Jurkat, Clone E6-1 (cell line): Measurements from ENCODE around the gene CD200. TPM values are rescaled to one million over a fixed set of nuclear protein-coding genes. Genes with fewer than 3 reads are reported as not detected.
A peak's percentile ranks its signal among the peaks of the same experiment; 100 is the strongest.

Experiments used
- DNase-seq: peaks from one replicate; pipeline ENCODE4 v3.0.0-alpha.2; 2011; ENCODE audit warnings: low read depth, low spot score
- H3K4me3 ChIP-seq: 2 replicates; pipeline ENCODE4 v1.5.1; 2011; ENCODE audit warnings: mild to moderate bottlenecking, low read length, control low read depth, moderate library complexity
- polyA plus RNA-seq: library from polyadenylated mRNA; unstranded; fragments of >200 nt; gene quantifications from one replicate; pipeline ENCODE4 v1.2.1, GENCODE V29; 2012; ENCODE audit warnings: missing spikeins; ENCODE audit not compliant: insufficient read length, insufficient read depth

CD200 gene, protein sequence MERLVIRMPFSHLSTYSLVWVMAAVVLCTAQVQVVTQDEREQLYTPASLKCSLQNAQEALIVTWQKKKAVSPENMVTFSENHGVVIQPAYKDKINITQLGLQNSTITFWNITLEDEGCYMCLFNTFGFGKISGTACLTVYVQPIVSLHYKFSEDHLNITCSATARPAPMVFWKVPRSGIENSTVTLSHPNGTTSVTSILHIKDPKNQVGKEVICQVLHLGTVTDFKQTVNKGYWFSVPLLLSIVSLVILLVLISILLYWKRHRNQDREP
- not detected for polyA plus RNA-seq

DNA sequence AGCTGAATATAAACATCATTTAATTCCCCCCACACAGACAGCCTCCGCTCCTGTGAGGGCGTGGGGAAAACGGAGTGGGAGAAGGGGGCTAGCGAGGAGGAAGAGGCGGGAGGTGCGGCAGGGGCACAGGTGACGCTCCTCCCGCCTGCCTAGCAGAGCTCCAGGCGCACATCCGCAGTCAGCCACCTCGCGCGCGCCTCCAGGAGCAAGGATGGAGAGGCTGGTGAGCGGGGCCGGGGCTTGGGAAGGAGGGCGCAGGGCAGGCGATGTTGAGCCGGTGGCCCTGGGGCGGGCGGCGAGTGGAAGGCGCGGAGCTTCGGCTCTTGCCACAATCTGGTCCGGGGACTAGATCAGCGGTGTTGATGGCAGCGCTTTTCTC, at the start of gene CD200:
Gene CD200, plus strand, starts transcription at position 155 of the 379 bp plus-strand sequence. Its CDS starts 57 bp downstream, at position 212.
- DNase-seq, result no peak

DNA sequence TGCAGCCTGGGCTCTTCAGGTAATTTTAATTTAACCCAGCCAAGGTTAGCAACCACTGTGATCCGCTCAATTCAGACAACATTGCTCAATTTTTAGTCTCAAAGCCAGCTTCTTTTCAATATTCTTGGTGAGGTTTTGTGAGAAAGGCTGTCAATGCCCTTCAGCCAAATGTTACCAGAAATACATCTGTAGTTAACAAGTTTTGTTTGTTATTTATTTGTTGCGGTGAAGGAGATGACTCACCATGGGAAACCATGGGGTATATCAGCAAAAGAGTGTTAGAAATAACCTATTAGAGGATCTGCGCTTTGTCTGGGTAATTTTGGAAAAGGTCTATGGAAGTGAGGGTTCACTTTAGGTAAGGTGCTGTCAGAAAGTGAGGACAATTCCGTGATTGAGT, 43.9 kb upstream of the CD200 start:
- no peak overlapping the region for H3K4me3 ChIP-seq
- no peak for DNase-seq

More for the DNA sequence above, at the start of gene CD200:
- H3K4me3 ChIP-seq, result no peak within 1 kb of the TSS

DNA sequence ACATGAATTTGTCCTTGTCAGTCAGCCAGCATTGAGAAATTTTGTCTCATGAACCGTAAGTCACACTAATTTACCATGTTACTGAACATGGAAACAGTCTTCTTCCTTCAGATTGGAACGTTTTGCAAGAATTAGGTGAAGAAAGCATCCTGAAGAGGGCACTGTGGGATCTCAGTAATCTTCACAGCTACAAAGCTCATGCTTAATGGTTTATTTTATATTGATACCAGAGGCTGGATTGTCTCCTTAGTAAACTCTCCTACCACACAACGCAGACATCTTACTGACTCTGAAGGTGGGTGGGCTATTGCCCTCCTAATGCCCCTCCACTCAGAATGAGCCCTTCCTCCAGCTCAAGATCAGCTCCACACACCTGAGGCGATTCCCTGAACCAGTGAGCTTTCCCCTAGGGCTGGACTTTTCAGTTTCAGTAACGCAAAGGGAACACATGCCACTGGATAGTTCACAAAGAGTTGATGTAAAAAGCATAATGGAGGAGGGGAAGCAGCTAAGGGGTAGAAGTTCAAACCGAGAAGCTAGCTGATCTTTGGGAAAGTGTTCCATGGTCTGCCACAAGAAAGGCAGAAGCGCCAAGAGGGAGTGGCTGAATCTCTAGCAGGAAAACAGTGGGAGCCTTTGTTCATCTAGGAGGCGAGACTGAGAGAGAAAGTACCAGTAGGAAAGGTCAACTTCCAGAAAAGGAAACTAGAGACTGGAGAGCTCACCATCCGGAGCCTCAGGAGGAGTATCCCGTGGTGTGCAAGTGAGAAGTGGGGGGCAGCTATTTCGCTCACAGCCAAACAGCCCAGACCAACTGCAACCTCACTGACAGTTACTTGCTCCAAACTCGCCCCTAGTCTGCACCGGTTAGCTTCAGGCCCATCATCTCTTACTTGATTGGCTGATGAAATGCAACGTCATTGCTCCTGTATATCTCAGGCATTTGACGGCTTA, 39.3 kb upstream of the CD200 start, which contains the start of gene SLC9C1:
Gene SLC9C1, minus strand, starts transcription at position 849 of the 954 bp plus-strand sequence. CDS start 7,425 bp downstream, outside the sequence.
- no peak within 1 kb of the TSS for H3K4me3 ChIP-seq
- peak; percentile 64 for DNase-seq

DNA sequence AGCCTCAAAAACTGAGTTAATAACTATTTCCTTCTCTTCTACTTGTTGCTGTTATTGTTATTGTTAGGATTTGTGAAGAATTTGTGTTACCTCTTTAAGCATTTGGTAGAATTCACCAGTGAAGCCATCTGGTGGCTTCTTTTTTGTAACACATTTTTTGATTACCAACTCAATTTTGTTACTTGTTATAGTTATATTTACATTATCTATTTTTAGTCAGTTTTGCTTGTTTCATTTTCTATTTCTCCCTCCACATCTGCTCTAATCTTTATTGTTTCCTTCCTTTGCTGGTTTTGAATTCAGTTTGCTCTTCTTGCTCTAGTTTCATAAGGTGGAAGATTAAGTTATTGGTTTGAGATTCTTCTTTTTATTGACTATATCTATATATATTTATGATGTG, 35.2 kb upstream of the CD200 start:
- no peak overlapping the region for H3K4me3 ChIP-seq
- DNase-seq, result no peak

DNA sequence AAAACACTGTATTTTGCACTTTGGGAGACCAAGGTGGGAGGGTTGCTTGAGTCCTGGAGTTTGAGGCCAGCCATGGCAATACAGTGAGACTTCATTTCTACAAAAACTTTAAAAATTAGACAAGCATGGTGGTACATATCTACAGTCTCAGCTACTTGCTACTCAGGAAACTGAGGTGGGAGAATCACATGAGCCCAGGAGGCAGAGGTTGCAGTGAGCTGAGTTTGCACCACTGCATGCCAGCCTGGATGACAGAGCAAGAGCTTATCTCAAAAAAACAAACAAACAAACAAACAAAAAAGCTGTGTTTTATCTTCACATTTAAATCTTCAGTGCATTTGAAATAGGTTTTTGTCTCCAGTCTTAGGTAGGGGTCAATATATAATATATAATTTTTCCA, 34.2 kb upstream of the CD200 start:
- H3K4me3 ChIP-seq, result no peak overlapping the region
- DNase-seq, result no peak

DNA sequence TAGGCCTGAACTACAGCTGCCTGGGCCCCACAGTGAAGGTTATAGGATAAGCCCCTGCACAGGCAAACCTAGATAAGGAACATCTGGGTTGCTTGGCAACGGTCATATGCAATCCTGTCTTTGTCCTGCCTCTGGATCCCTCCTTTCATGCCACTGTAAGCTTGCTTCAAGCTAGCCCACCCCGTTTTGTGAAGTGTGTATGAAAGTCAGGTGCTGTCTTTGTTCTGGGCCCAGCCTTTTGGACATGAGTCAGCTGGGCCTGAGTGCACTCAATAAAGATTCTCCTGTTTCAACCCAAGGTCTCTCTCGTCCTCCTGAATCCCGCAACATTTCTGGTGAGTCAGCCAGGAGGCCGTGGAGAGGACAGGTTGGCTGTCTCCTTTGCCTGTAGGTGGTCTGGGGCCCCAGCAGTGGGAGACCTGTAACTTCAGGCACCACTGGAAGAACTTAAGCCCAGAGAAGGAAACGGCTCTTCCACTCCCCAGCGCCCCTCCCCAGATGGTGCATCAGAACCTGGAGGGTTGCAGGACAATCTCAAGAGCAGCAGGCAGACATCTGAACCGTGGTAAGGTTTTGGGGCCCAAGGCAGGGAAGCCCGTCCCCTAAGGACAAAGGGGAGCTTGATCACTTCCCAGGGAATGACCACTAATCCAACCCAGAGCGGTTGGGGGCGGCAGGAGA, 30.7 kb upstream of the CD200 start:
- peak; percentile 76 for DNase-seq
- no peak overlapping the region for H3K4me3 ChIP-seq

DNA sequence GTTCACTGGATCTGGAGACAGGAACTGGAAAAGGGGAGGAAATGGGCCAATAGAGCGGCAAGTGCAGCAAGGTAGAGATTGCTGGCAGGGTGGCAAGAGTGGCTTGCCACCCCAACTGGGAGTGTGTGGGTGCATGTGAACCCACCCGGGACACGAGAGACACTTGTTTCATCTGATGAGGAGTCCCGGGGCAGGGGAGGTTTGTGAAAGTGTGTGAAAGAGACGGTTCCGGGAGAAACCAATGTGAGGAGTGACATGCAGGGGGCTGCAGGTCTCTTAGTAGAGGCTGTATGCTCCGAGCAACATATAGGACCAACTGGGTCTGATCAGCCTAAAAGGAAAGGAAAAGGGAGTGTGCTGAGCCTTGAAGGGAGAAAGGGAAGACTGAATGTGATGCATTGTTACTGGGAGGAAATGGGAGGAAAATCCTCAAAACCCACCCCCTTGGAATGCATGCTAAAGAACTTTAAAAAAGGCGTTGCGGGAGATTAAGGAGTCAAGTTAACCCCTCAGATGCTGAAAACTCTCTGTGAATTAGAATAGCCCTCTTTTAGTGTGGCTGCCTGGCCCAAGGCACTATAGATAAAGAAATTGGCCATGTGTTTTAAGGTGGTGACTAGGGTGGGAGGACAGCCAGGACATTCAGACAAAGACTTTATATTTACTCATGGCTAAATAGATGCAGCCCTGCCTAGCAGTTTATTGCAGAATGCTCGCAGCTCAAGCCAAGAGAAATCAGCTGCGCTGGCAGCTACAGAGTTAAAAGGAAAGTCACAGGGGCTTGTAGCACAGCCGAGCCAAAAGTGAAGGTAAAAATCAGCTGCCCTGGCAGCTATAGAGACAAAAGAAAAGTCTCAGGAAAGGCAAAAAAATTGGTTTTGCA, 29.8 kb upstream of the CD200 start:
- DNase-seq, result no peak
- H3K4me3 ChIP-seq, result peak overlapping the region; percentile 31

DNA sequence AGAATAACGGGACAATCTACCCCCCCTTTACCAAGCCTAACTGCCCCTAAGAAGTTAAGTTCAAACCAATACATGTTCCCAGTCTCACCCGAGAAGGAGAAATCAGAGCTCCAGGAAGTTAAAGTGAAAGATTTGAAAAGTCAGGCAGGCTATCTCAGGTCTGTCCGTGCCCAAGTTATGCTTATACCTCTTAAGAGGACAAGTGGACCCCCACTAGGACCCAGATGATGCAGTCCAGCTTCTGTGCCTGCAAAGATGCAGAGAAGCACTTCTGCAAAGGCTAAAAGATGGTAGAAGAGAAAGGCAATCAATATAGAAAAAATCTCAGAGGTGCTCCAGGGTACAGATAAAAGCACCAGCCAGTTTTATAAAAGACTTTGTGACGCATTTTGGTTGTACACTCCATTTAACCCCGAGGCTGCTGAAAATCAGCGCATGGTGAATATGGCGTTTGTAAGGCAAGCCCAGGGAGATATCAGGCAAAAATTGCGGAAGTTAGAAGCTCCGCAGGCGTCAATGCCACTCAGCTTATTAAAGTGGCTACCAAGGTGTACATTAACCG, 29.1 kb upstream of the CD200 start:
- peak overlapping the region; percentile 31 for H3K4me3 ChIP-seq
- no peak for DNase-seq

DNA sequence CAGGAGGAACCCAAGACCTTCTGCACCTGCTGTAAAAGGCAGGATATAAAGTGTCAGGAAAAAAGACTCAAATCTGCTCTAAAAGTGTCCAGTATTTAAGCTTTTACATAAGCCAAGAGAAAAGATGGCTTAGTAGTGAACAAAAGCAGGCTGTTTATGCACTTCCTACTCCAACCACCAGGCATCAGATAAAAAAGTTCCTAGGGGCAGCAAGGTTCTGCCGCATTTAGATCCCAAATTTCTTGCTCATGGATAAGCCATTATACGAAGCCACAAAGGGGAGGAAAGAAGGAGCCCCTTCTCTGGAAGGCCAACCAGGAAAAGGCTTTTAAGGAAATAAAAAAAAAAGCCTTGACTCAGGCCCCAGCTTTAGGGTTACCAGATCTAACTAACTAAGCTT, 28.3 kb upstream of the CD200 start:
- H3K4me3 ChIP-seq, result no peak overlapping the region
- no peak for DNase-seq

DNA sequence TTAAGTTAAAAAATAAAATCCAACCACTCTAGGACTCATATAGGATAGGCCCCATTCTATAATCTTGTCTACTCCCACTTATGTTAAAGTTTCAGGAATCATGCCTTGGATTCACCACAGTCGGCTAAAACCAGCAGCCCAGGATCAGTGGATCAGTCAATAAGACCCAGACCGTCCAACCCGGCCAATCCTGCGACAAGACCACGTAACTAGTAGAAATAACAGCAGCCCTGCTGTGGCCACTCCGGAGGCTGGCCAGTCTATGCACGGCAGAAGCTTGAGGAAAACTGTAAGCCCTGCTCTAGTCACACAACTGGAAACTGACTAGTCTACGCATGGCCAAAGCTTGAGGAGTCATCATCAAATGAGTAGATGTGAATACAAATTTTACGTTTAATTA, 26.1 kb upstream of the CD200 start:
- no peak for DNase-seq
- H3K4me3 ChIP-seq, result no peak overlapping the region

DNA sequence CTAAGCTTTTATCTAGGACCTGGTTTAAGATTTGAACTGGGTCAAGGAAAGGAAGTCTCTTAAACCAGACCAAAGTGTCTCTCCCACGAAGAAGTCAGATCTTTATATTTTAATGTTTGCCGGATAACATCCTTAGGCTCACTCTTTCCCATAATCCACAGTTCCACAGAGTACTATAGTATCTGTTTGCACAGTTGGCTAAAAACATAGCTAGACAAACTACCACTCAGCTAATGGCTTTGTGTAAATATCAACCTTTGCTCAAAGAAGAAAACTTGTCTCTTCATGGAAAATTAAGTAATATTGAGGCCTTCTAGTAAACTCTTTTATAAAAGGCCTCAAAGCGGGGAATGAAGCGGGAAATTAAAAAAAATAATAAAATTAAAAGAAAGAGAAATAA, 25.4 kb upstream of the CD200 start:
- H3K4me3 ChIP-seq, result no peak overlapping the region
- DNase-seq, result no peak

DNA sequence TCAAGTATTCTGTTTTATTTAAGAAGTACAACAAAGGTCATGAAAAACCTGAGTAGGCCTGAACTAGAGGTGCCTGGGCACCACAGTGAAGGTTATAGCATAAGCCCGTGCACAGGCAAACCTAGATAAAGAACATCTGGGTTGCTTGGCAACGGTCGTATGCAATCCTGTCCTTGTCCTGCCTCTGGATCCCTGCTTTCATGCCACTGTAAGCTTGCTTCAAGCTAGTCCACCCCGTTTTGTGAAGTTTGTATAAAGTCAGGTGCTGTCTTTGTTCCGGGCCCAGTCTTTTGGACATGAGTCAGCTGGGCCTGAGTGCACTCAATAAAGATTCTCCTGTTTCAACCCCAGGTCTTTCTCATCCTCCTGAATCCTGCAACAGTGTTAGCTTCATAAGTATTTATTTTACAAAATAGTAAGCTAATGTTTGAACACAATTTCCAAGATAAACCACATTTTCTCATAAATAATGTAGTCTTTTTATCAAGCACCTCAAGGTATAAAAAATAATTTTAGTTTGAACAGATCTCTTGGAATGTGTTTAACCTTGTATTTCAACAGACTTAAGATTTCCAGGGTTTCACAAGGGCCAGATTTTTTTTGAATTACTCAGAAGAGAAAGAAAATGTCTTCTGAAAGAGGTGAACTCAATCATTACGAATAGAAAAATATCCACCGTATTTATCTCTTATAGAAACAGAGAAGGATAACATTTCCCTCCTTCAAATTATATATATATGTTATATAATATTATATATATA, 24.6 kb upstream of the CD200 start:
- DNase-seq, result no peak
- no peak overlapping the region for H3K4me3 ChIP-seq

DNA sequence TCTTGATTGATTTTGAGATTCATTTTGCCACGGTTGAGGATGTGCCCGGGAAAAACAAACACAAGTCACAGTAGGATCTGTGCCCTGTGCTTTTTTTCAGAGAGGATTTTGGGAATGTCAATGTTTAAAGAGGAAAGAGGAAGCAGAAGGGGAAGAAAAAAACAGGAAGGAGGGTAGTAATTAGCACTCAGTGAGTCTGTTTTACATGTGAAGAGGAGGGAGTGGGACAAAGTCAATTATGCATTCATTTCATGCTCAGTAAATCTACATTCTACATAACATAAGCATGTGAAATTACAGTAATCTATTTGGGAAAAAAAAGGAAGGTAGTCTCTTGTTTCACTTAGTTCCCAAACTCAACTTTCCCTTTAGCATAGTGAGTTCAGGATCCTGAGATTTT, 18.3 kb upstream of the CD200 start:
- no peak for DNase-seq
- H3K4me3 ChIP-seq, result no peak overlapping the region

DNA sequence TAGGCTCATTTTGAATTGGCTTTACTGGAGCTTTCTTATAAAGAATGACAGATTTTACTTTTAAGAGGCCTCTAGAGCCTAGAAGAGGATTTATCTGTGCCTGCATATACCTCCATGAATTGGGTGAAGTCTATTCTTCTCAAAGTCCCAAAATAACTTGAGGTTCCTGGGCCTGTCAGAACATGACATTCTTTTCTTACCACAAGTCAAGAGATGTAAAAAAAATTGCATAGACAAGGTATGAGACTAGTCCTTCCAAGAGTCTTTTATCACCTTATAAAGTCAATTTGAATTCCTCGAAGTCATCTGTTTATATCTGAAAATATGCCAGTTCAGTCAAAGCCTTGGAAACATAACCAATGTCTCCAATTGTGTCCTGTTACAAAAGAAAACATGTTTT, 17.2 kb upstream of the CD200 start:
- DNase-seq, result no peak
- no peak overlapping the region for H3K4me3 ChIP-seq

DNA sequence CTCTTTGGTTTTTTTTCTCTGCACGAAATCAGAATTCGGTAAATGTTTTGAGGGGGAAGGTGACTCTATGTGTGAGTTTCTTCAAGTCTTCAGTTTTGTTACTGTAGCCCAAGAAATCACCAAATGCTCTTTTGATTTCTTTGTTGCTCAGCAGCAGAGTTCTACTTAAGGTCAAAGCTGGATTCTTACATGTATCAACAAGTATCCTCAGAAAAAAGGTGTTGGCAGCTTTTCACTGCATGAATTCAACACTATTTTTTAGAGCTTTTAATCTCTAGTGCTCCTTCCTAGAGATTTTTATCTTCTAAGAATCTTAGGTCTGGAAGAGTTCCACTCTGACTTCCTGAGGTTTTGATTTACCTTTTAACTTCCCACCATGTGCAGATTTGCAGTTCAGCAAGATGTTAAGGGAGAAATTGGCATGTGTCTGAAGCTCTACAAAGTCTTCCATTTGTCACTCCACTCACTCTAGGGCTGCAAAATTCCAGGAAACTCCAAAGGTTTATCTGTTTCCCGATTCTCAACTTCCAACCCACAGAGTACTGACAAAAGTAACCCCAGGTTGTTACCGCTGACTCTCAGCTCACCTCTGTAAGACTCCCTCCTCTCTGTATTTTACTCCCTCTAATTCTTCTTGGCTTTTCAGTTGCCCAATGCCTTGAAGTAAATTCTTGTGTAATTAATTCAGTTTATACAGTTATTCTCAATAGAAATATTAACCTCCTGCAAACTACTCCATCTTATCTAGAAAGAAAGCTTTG, 13.3 kb upstream of the CD200 start:
- no peak overlapping the region for H3K4me3 ChIP-seq
- no peak for DNase-seq

DNA sequence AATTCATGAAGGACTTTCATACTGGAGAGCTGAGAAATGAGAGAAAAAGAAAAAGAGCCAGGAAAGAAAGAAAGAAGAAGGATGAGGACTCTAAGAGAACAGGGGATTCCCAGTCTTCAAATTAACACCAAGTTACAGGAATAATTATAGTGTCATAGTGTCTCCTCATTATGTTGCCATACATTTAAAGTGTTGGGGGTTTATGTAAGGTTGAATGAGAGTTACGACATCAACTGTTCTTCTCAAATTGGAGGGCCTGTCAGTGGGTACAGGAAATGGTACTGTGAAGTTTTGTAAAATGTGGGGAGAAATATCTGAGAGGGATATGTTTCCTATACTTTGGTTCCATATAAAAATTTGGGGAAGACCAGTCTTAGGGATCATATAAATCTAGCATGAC, 12.3 kb upstream of the CD200 start:
- DNase-seq, result no peak

More for the DNA sequence above, 12.3 kb upstream of the CD200 start:
- H3K4me3 ChIP-seq, result no peak overlapping the region
